GM12801 (cell line): ENCODE results near the gene RAB11B.

Experiments used
- TF ChIP-seq, protein P1 (sequence below): IDR thresholded peaks from one replicate; pipeline ENCODE4 v1.5.1; 2011; ENCODE audit warnings: control low read depth; ENCODE audit not compliant: insufficient read length; ENCODE audit errors: extremely low read depth

RAB11B gene

DNA sequence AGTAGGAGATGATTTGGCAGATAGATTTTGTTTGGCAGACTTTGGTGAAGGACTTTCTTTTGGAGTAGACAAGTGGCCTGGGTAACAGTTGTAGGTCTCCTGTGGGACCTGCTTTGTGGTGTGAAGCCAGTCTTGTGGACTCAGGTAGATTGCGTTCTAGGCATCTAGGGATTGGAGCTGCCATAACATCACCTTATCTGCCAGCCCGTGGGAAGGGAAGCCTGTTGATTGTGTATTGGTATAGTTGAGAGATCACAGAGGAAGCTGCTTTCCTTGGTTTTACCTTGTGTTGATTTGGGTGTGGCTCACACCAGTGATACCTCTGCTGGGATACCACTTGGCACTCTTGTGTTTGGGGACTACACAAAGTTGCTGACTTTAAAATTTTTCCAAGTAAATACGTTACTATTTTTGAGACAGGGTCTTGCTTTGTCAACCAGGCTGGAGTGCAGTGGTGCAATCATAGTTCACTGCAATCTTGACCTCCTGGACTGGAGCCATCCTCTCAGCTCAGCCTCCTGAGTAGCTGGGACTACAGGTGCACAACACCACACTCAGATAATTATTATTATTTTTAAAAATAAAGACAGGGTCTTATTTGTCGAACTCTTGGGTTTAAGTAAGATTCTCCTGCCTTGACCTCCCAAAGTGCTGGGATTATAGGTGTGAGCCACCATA lies 62.4 kb downstream of the RAB11B start:
- TF ChIP-seq, protein P1, sequence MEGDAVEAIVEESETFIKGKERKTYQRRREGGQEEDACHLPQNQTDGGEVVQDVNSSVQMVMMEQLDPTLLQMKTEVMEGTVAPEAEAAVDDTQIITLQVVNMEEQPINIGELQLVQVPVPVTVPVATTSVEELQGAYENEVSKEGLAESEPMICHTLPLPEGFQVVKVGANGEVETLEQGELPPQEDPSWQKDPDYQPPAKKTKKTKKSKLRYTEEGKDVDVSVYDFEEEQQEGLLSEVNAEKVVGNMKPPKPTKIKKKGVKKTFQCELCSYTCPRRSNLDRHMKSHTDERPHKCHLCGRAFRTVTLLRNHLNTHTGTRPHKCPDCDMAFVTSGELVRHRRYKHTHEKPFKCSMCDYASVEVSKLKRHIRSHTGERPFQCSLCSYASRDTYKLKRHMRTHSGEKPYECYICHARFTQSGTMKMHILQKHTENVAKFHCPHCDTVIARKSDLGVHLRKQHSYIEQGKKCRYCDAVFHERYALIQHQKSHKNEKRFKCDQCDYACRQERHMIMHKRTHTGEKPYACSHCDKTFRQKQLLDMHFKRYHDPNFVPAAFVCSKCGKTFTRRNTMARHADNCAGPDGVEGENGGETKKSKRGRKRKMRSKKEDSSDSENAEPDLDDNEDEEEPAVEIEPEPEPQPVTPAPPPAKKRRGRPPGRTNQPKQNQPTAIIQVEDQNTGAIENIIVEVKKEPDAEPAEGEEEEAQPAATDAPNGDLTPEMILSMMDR: no peak

DNA sequence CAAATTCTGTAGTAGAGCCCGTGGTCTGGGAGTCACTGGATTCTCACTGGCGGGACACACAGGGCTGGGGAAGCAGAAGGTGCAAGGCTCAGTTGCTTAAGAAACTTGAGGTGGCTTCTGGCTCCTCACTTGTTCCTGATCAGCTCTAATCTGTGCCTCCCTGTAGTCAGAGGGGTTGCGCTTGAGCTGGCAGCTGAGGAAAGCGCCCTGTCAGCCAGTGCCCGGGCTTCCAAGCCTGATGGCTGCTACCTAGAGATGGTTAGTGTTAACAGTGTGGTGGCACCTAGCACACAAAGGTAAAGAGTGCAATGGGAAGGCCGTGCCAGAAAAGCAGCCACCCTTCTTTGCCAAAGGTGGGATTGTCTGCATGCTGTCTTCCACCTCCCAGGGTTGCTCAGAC lies 63.5 kb downstream of the RAB11B start:
- TF ChIP-seq, protein P1: no peak
